GM13977 (cell line): ENCODE measurements around the gene ROPN1.
"Not testable (repeated sequence)": the region's sequence is repeated elsewhere in the genome, so short reads cannot be mapped to it uniquely, and the experiment has no call there.

Source experiments
- DNase-seq: peaks from one replicate; pipeline ENCODE4 v3.0.0; 2012; ENCODE audit warnings: low spot score
- in situ Hi-C: fragments of 300-500 bp; cut with MboI; formaldehyde crosslinking; loops from one replicate; pipeline ENCODE4 v1.12.0; 2022; ENCODE audit warnings: low sequenced_read_pairs, low pct_unique_long_range_greater_than_20kb, mixed read lengths, inconsistent platforms; ENCODE audit not compliant: unreplicated experiment
- TF ChIP-seq, protein P1 (sequence below): IDR thresholded peaks from 2 replicates; pipeline ENCODE4 v1.5.1; 2012; ENCODE audit warnings: mild to moderate bottlenecking, control low read depth; ENCODE audit not compliant: insufficient read depth; ENCODE audit errors: extremely low read depth, missing control alignments

Gene ROPN1

DNA sequence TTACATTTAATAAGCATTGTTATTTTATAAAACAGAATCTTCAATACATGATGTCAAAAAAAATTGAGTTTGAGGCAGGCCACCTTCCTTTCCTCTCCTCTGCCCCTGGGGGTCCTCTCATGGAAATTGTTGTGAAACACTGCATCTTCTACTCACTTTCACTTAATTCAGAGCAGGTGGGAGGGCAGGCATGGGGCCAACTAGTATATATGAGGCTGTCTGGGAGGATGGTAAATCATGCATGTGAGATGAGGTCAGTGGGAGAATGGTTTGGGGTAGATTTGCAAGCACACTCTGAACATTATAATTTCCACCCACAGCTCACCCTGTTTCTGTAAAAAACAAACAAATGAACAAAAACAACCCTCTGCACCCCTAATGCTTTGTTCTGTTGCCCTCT, 20.5 kb downstream of the ROPN1 start:
- TF ChIP-seq, protein P1, sequence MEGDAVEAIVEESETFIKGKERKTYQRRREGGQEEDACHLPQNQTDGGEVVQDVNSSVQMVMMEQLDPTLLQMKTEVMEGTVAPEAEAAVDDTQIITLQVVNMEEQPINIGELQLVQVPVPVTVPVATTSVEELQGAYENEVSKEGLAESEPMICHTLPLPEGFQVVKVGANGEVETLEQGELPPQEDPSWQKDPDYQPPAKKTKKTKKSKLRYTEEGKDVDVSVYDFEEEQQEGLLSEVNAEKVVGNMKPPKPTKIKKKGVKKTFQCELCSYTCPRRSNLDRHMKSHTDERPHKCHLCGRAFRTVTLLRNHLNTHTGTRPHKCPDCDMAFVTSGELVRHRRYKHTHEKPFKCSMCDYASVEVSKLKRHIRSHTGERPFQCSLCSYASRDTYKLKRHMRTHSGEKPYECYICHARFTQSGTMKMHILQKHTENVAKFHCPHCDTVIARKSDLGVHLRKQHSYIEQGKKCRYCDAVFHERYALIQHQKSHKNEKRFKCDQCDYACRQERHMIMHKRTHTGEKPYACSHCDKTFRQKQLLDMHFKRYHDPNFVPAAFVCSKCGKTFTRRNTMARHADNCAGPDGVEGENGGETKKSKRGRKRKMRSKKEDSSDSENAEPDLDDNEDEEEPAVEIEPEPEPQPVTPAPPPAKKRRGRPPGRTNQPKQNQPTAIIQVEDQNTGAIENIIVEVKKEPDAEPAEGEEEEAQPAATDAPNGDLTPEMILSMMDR: no peak
- no peak for DNase-seq
- in situ Hi-C loops: no loop called here

DNA sequence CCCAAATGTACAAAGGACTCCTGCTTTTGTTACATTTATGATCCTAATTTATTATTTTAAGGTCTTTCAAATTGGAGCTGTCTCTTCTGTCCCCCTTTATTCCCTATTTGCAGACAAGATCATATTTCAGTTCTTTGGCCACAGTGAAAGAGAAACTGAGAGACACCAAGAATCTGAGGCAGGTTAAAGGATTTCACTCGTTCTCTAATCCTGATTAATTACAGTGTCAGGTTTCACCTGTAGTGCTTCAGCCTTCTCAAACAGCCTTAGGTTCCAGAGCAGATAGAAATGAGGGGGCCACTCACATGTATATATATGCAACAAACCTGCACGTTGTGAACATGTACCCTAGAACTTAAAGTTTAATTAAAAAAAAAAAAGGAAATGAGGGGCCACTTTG, 24.7 kb downstream of the ROPN1 start:
- DNase-seq, in situ Hi-C loops: not testable (repeated sequence)

- in situ Hi-C loops, DNase-seq: not testable (repeated sequence)
Observed at GRCh38 chr3:123966799-123967198, 25.1 kb downstream of the ROPN1 start.

GRCh38 chr3:123964793-123965192, 27.1 kb downstream of the ROPN1 start:
- in situ Hi-C loops, DNase-seq: not testable (repeated sequence)

- no peak for DNase-seq
- TF ChIP-seq, protein P1: no peak
- in situ Hi-C loops: no loop called here
Observed at GRCh38 chr3:123961508-123961856, 30.4 kb downstream of the ROPN1 start.

GRCh38 chr3:123960781-123961507, 31.0 kb downstream of the ROPN1 start, which contains the start of gene CCDC14:
Gene CCDC14 (minus strand): TSS chr3:123961229. CDS start chr3:123961173, 56 bp downstream.
- TF ChIP-seq, protein P1: no peak
- in situ Hi-C loops: no loop called here
- DNase-seq: peak; percentile 60

- in situ Hi-C loops: no loop called here
Observed at GRCh38 chr3:123953735-123954134, 38.2 kb downstream of the ROPN1 start.

GRCh38 chr3:123952844-123953520, 38.9 kb downstream of the ROPN1 start:
- TF ChIP-seq, protein P1: no peak
- DNase-seq: no peak
- in situ Hi-C loops: no loop called here

More at GRCh38 chr3:123953735-123954134, 38.2 kb downstream of the ROPN1 start:
- DNase-seq: no peak
- TF ChIP-seq, protein P1: no peak
